ENCODE results near the gene RANBP9. TPM values are rescaled to one million over a fixed set of nuclear protein-coding genes. Genes with fewer than 3 reads are reported as not detected.

Gene RANBP9
- total and polyA plus RNA-seq, 2 experiments from 2014 or later = 12.1 to 31.8 TPM

- no peaks in the 10 kb centered on the region for H3K79me2 ChIP-seq (replicated peaks; ENCODE audit: insufficient read depth)
- no peaks in the 10 kb centered on the region for H3K9me3 Mint-ChIP-seq
- peaks cover 4% of the 10 kb centered on the region; the same call in 2 of the 3 replicates for H3K4me1 Mint-ChIP-seq
- no peaks in the 10 kb centered on the region for H3K4me1 ChIP-seq (ENCODE audit: insufficient read depth)
- H3K9me2 ChIP-seq (ENCODE audit: insufficient read depth) = no peaks in the 10 kb centered on the region
- H3K27ac ChIP-seq (ENCODE audit: low read depth) = no peak overlapping the region
- TF ChIP-seq EZH2phosphoT487 (IDR thresholded peaks at IDR 0.05; ENCODE audit: unreplicated experiment) (no peak), REST (IDR thresholded peaks at IDR 0.05; ENCODE audit: unreplicated experiment) (no peak)
- no peaks in the 10 kb centered on the region for H3K27me3 ChIP-seq (ENCODE audit: insufficient read depth)
- no peak overlapping the region for H3K4me3 Mint-ChIP-seq
- no peak overlapping the region for H3K4me3 ChIP-seq
- H3K27me3 Mint-ChIP-seq (ENCODE audit: insufficient read depth, low read depth, poor library complexity) = no peaks in the 10 kb centered on the region
- H3K36me3 Mint-ChIP-seq (ENCODE audit: low read depth) = peaks cover 28% of the 10 kb centered on the region
- no peaks in the 10 kb centered on the region; the same call in 1 of the 2 replicates for H4K20me1 ChIP-seq (replicated peaks; ENCODE audit: insufficient read depth)
- DNase-seq (ENCODE audit: low spot score) (no peak), ATAC-seq (no peak)
- H3F3A ChIP-seq (replicated peaks; ENCODE audit: low read depth) = no peaks in the 10 kb centered on the region
- H2AFZ ChIP-seq = no peak overlapping the region
- H3K4me2 ChIP-seq = no peak overlapping the region
- no peak overlapping the region for H3K27ac Mint-ChIP-seq
- H3K36me3 ChIP-seq (ENCODE audit: insufficient read depth) = peaks cover 13% of the 10 kb centered on the region; the same call in 1 of the 2 replicates
Observed at GRCh38 chr6:13597073-13597472, 114.6 kb downstream of the RANBP9 start.

GRCh38 chr6:13593720-13594119, 117.9 kb downstream of the RANBP9 start:
- H3K9me3 Mint-ChIP-seq = no peaks in the 10 kb centered on the region
- H3K27ac ChIP-seq (ENCODE audit: low read depth) = no peak overlapping the region
- H3K9me2 ChIP-seq (ENCODE audit: insufficient read depth) = no peaks in the 10 kb centered on the region
- no peaks in the 10 kb centered on the region; the same call in 1 of the 2 replicates for H3F3A ChIP-seq (replicated peaks; ENCODE audit: low read depth)
- H3K27me3 Mint-ChIP-seq (ENCODE audit: insufficient read depth, low read depth, poor library complexity) = no peaks in the 10 kb centered on the region
- no peak overlapping the region for H3K4me3 Mint-ChIP-seq
- DNase-seq (ENCODE audit: low spot score) (no peak), ATAC-seq (no peak)
- no peaks in the 10 kb centered on the region for H3K4me1 ChIP-seq (ENCODE audit: insufficient read depth)
- H4K20me1 ChIP-seq (replicated peaks; ENCODE audit: insufficient read depth) = no peaks in the 10 kb centered on the region; the same call in 1 of the 2 replicates
- no peaks in the 10 kb centered on the region for H3K27me3 ChIP-seq (ENCODE audit: insufficient read depth)
- H3K79me2 ChIP-seq (replicated peaks; ENCODE audit: insufficient read depth) = no peaks in the 10 kb centered on the region
- H3K36me3 Mint-ChIP-seq (ENCODE audit: low read depth) = peaks cover 21% of the 10 kb centered on the region
- peaks cover 2% of the 10 kb centered on the region; the same call in 1 of the 3 replicates for H3K4me1 Mint-ChIP-seq
- H2AFZ ChIP-seq = no peak overlapping the region
- no peak overlapping the region for H3K27ac Mint-ChIP-seq
- H3K36me3 ChIP-seq (ENCODE audit: insufficient read depth) = peaks cover 14% of the 10 kb centered on the region; the same call in 1 of the 2 replicates
- H3K4me3 ChIP-seq = no peak overlapping the region
- H3K4me2 ChIP-seq = no peak overlapping the region
- TF ChIP-seq ZNF462 (CRISPR knock-in tag; IDR thresholded peaks at IDR 0.05) = no peak
- no peak for TF ChIP-seq EZH2 (IDR thresholded peaks at IDR 0.05; ENCODE audit: low read depth, unreplicated experiment)
- no peak for TF ChIP-seq ETS1 (IDR thresholded peaks at IDR 0.05)
- TF ChIP-seq ZNF114 (CRISPR knock-in tag; IDR thresholded peaks at IDR 0.05) = no peak
- no peak for TF ChIP-seq CTCF (conservative IDR thresholded peaks at IDR 0.05; ENCODE audit: low read depth in 2 of 2)
- TF ChIP-seq JUNB (IDR thresholded peaks at IDR 0.05; ENCODE audit: unreplicated experiment) = no peak
- no peak for TF ChIP-seq POLR2AphosphoS5 (IDR thresholded peaks at IDR 0.05; ENCODE audit: low read depth)
